HepG2 (cell line): ENCODE data around the gene LAMB4. TPM values are rescaled to one million over a fixed set of nuclear protein-coding genes. Genes with fewer than 3 reads are reported as not detected.

Experiments
- ATAC-seq: fragments of 200-7000 bp; cut with Tn5 transposase; 3 replicates; pipeline ENCODE4 v1.9.1; 2020; ENCODE audit warnings: mild to moderate bottlenecking, moderate library complexity
- BruUV-seq: library from RNA; stranded (reverse); fragments of 400-500 nt; replicated peaks from 2 replicates; lab custom pipeline; 2021; lab: Mats Ljungman, UMichigan
- CTCF ChIA-PET: fragments of 300-600 bp; formaldehyde crosslinking; extraction: SDS; loops from one replicate; lab custom pipeline; 2021; ENCODE audit warnings: low total read pairs, inconsistent platforms, low intra/inter-chr PET ratio; lab: Yijun Ruan, JAX
- POLR2A ChIA-PET: fragments of 350-600 bp; sonication (Branson Sonifier 250); formaldehyde crosslinking; loops from one replicate; lab custom pipeline; 2020; ENCODE audit warnings: antibody characterized with exemption, inconsistent platforms; lab: Yijun Ruan, JAX
- DNase-seq: peaks from one replicate; pipeline ENCODE4 v3.0.0-alpha.2; 2015; ENCODE audit warnings: low spot score
- FAIRE-seq: peaks from 3 replicates; lab custom pipeline; 2011; peaks lifted over from hg19 to GRCh38; lab: Jason Lieb, UNC
- H2AFZ ChIP-seq: one replicate; pipeline ENCODE4 v1.6.1; 2011; ENCODE audit warnings: low read length, inconsistent platforms
- H3K27ac ChIP-seq: fragments of 300-600 bp; 3 replicates; pipeline ENCODE4 v1.8.0; 2011; ENCODE audit warnings: mixed run types, mild to moderate bottlenecking, mixed read lengths, low read length, inconsistent platforms; ENCODE audit not compliant: insufficient read depth; ENCODE audit errors: extremely low read length
- H3K27me3 ChIP-seq, 2 experiments: fragments of 200-600 bp in 1 of 2; 2 replicates in 1 of 2; 3 replicates in 1 of 2; pipeline versions ENCODE4 v1.6.0 to v1.8.0; 2011; ENCODE audit warnings: low read length in 2 of 2, mild to moderate bottlenecking in 2 of 2, moderate library complexity in 2 of 2, inconsistent platforms in 1 of 2; ENCODE audit not compliant: insufficient read depth in 2 of 2, control insufficient read depth in 1 of 2
- H3K36me3 ChIP-seq, 2 experiments: fragments of 200-600 bp in 1 of 2; replicated peaks in 1 of 2; 2 replicates in 1 of 2; 3 replicates in 1 of 2; pipeline versions ENCODE4 v1.5.1 to v1.8.0; 2011; ENCODE audit warnings: low read length in 2 of 2, inconsistent platforms in 1 of 2; ENCODE audit not compliant: insufficient read depth in 2 of 2, control insufficient read depth in 1 of 2
- H3K4me1 ChIP-seq: 2 replicates; pipeline ENCODE4 v1.5.1; 2012; ENCODE audit warnings: low read length, inconsistent platforms; ENCODE audit not compliant: insufficient read depth
- H3K4me2 ChIP-seq: 2 replicates; pipeline ENCODE4 v1.6.0; 2011; ENCODE audit warnings: low read depth, low read length, inconsistent platforms
- H3K4me3 ChIP-seq, 3 experiments: fragments of 200-600 bp in 1 of 3; sonication (generic), shearing (Covaris generic) in 1 of 3; replicated peaks in 1 of 3; 2 replicates each; pipeline ENCODE4 v1.5.1; 2011 to 2016; ENCODE audit warnings: low read length in 3 of 3, inconsistent platforms in 2 of 3, low read depth in 2 of 3, mild to moderate bottlenecking in 2 of 3, control low read depth in 1 of 3, mixed read lengths in 1 of 3; ENCODE audit not compliant: insufficient read depth in 1 of 3
- H3K79me2 ChIP-seq: one replicate; pipeline ENCODE4 v1.6.1; 2011; ENCODE audit warnings: low read length, inconsistent platforms; ENCODE audit not compliant: insufficient read depth
- H3K9ac ChIP-seq: 2 replicates; pipeline ENCODE4 v1.6.0; 2011; ENCODE audit warnings: mild to moderate bottlenecking, low read depth, low read length, inconsistent platforms; ENCODE audit not compliant: insufficient read depth
- H3K9me3 ChIP-seq: 2 replicates; pipeline ENCODE4 v1.5.1; 2012; ENCODE audit warnings: mild to moderate bottlenecking, low read length
- H4K20me1 ChIP-seq: 2 replicates; pipeline ENCODE4 v1.6.0; 2011; ENCODE audit warnings: inconsistent platforms, mild to moderate bottlenecking, low read length, moderate library complexity; ENCODE audit not compliant: insufficient read depth
- FUBP1 ChIP-seq: sonication (generic); formaldehyde crosslinking; IDR thresholded peaks from 2 replicates; pipeline ENCODE4 v1.5.1; 2020; ENCODE audit warnings: missing genetic modification reagents, mild to moderate bottlenecking, borderline replicate concordance
- IRF1 ChIP-seq: sonication (generic); formaldehyde crosslinking; IDR thresholded peaks from 2 replicates; pipeline ENCODE4 v1.4.0; 2020; ENCODE audit warnings: low read depth, mild to moderate bottlenecking, missing genetic modification reagents
- KDM6A ChIP-seq: IDR thresholded peaks from 2 replicates; pipeline ENCODE4 v1.6.1; 2016; ENCODE audit warnings: low read depth
- PRPF4 ChIP-seq: fragments of 200-400 bp; formaldehyde crosslinking; IDR thresholded peaks from 2 replicates; pipeline ENCODE4 v1.6.1; 2016; ENCODE audit warnings: low read length, low read depth; ENCODE audit not compliant: poor library complexity, severe bottlenecking
- SIX1 ChIP-seq: sonication (generic); formaldehyde crosslinking; IDR thresholded peaks from 2 replicates; pipeline ENCODE4 v1.4.0; 2020; ENCODE audit warnings: missing genetic modification reagents, borderline replicate concordance
- SKIL ChIP-seq: sonication (generic); formaldehyde crosslinking; IDR thresholded peaks from 2 replicates; pipeline ENCODE4 v1.8.0; 2022; ENCODE audit warnings: missing genetic modification reagents, mild to moderate bottlenecking, moderate library complexity, borderline replicate concordance
- ZBTB38 ChIP-seq: sonication (generic); formaldehyde crosslinking; IDR thresholded peaks from 2 replicates; pipeline ENCODE4 v1.5.1; 2020; ENCODE audit warnings: mild to moderate bottlenecking, missing genetic modification reagents
- ZNF567 ChIP-seq: sonication (generic); formaldehyde crosslinking; IDR thresholded peaks from 2 replicates; pipeline ENCODE4 v1.8.1; 2023; ENCODE audit warnings: mild to moderate bottlenecking, missing genetic modification reagents, borderline replicate concordance
- ZNF790 ChIP-seq: sonication (generic); formaldehyde crosslinking; IDR thresholded peaks from 2 replicates; pipeline ENCODE4 v1.8.0; 2022; ENCODE audit warnings: missing genetic modification reagents, mild to moderate bottlenecking, borderline replicate concordance
- ZNF83 ChIP-seq: sonication (generic); formaldehyde crosslinking; IDR thresholded peaks from 2 replicates; pipeline ENCODE4 v1.4.0; 2020; ENCODE audit warnings: missing genetic modification reagents, mild to moderate bottlenecking, borderline replicate concordance
- WGBS: methylation state at CpG from one replicate; pipeline ENCODE4 v1.1.6; 2017; ENCODE audit warnings: low lambda C conversion rate; 5-methylcytosine and 5-hydroxymethylcytosine counted together
- in situ Hi-C: cut with HindIII; loops from 2 replicates; pipeline ENCODE4 v1.10.0; 2017; ENCODE audit warnings: low pct_unique_long_range_greater_than_20kb; ENCODE audit not compliant: extremely low pct_ligation_motif_present
- intact Hi-C: fragments of 100-400 bp; cut with micrococcal nuclease; formaldehyde crosslinking; loops from one replicate; pipeline ENCODE4 v1.10.0; 2022; ENCODE audit not compliant: unreplicated experiment
- polyA plus RNA-seq, 8 experiments: library from polyadenylated mRNA; depleted of rRNA in 3 of 8; stranded (reverse) in 7 of 8; unstranded in 1 of 8; fragments of >200 nt; fragmentation: Illumina TruSeq in 4 of 8; extraction: Trizol in 4 of 8; gene quantifications; 2 replicates each; pipeline versions ENCODE4 v1.2.1 to v1.2.3, GENCODE V29; 2011 to 2016; ENCODE audit warnings: low read depth in 4 of 8, missing spikeins in 1 of 8, mixed read lengths in 1 of 8; ENCODE audit not compliant: insufficient read depth in 1 of 8
- total RNA-seq, 5 experiments: library from RNA; depleted of rRNA; stranded (reverse); fragments of >200 nt; fragmentation: Illumina TruSeq; extraction: Trizol; gene quantifications; 2 replicates each; pipeline ENCODE4 v1.2.3, GENCODE V29; 2016; ENCODE audit warnings: low read depth in 1 of 5
- TF ChIP-seq, protein P1 (sequence below): sonication (generic); formaldehyde crosslinking; IDR thresholded peaks from 2 replicates; pipeline ENCODE4 v1.4.0; 2020; ENCODE audit warnings: missing genetic modification reagents, borderline replicate concordance

The LAMB4 gene
- total and polyA plus RNA-seq, 2 of the 13 experiments (the other 11 are each of a cell fraction or from before 2014, with no cell fraction given), result 0.05 TPM; not detected in 1

- POLR2A ChIA-PET, result no interaction called here
- in situ Hi-C loops (no loop called here), intact Hi-C loops (no loop called here)
- no peak for DNase-seq
- no peak for FAIRE-seq
- H3K36me3 ChIP-seq, result no peaks in the 10 kb centered on the region
- H3K9me3 ChIP-seq, result no peaks in the 10 kb centered on the region
- H3K27me3 ChIP-seq, result peaks cover 0 to 33% of the 10 kb centered on the region in 2 experiments; a peak in 3 of 5 replicates
- peaks cover 10% of the 10 kb centered on the region for H3K4me1 ChIP-seq
- no peak overlapping the region for H3K4me2 ChIP-seq
- ATAC-seq, result no peak
- no TSS peak for BruUV-seq
- H3K4me3 ChIP-seq, result no peak overlapping the region
- WGBS, result 66% methylated on average over 6 of the region's 6 CpGs
- H4K20me1 ChIP-seq, result no peaks in the 10 kb centered on the region
- CTCF ChIA-PET, result no interaction called here
- H3K9ac ChIP-seq, result no peak overlapping the region
- H3K79me2 ChIP-seq, result no peaks in the 10 kb centered on the region
- TF ChIP-seq, protein P1, sequence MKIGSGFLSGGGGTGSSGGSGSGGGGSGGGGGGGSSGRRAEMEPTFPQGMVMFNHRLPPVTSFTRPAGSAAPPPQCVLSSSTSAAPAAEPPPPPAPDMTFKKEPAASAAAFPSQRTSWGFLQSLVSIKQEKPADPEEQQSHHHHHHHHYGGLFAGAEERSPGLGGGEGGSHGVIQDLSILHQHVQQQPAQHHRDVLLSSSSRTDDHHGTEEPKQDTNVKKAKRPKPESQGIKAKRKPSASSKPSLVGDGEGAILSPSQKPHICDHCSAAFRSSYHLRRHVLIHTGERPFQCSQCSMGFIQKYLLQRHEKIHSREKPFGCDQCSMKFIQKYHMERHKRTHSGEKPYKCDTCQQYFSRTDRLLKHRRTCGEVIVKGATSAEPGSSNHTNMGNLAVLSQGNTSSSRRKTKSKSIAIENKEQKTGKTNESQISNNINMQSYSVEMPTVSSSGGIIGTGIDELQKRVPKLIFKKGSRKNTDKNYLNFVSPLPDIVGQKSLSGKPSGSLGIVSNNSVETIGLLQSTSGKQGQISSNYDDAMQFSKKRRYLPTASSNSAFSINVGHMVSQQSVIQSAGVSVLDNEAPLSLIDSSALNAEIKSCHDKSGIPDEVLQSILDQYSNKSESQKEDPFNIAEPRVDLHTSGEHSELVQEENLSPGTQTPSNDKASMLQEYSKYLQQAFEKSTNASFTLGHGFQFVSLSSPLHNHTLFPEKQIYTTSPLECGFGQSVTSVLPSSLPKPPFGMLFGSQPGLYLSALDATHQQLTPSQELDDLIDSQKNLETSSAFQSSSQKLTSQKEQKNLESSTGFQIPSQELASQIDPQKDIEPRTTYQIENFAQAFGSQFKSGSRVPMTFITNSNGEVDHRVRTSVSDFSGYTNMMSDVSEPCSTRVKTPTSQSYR (CRISPR knock-in tag), result no peak
- TF ChIP-seq SIX1 (CRISPR knock-in tag) (no peak), ZNF790 (no peak), SKIL (CRISPR knock-in tag) (no peak), ZNF83 (CRISPR knock-in tag) (no peak), PRPF4 (no peak), ZBTB38 (CRISPR knock-in tag) (no peak), IRF1 (no peak), FUBP1 (no peak), KDM6A (CRISPR knock-in tag) (no peak), ZNF567 (no peak)
- H2AFZ ChIP-seq, result no peak overlapping the region
- no peak overlapping the region for H3K27ac ChIP-seq
Observed at GRCh38 chr7:108024538-108024937, 105.6 kb downstream of the LAMB4 start.
